GM08714 (cell line): Measurements from ENCODE around the gene C6orf62.
"Not testable (repeated sequence)": the region's sequence is repeated elsewhere in the genome, so short reads cannot be mapped to it uniquely, and the experiment has no call there.

Experiments used
- H3K4me3 ChIP-seq: fragments of 200-500 bp; sonication (Bioruptor generic); 2 replicates; pipeline ENCODE4 v1.5.1; 2014; ENCODE audit warnings: mild to moderate bottlenecking, low read length, inconsistent platforms
- ZNF274 ChIP-seq: IDR thresholded peaks from 2 replicates; pipeline ENCODE4 v1.6.1; 2012; ENCODE audit warnings: mild to moderate bottlenecking, low read depth, low read length

The C6orf62 gene

DNA sequence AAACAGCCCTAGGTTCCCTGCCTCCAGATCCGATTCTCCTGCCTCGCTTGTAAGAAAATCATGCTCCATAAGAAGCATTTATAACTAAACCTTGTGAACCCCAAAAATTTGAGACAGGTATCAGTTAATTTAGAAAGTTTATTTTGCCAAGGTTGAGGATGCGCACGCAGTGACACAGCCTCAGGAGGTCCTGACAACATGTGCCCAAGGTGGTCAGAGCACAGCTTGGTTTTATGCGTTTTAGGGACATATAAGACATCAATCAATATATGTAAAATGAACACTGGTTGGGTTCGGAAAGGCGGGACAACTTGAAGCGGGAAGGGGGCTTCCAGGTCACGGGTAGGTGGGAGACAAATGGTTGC, 50.0 kb downstream of the C6orf62 start:
- no peak overlapping the region for H3K4me3 ChIP-seq
- no peak for TF ChIP-seq ZNF274

DNA sequence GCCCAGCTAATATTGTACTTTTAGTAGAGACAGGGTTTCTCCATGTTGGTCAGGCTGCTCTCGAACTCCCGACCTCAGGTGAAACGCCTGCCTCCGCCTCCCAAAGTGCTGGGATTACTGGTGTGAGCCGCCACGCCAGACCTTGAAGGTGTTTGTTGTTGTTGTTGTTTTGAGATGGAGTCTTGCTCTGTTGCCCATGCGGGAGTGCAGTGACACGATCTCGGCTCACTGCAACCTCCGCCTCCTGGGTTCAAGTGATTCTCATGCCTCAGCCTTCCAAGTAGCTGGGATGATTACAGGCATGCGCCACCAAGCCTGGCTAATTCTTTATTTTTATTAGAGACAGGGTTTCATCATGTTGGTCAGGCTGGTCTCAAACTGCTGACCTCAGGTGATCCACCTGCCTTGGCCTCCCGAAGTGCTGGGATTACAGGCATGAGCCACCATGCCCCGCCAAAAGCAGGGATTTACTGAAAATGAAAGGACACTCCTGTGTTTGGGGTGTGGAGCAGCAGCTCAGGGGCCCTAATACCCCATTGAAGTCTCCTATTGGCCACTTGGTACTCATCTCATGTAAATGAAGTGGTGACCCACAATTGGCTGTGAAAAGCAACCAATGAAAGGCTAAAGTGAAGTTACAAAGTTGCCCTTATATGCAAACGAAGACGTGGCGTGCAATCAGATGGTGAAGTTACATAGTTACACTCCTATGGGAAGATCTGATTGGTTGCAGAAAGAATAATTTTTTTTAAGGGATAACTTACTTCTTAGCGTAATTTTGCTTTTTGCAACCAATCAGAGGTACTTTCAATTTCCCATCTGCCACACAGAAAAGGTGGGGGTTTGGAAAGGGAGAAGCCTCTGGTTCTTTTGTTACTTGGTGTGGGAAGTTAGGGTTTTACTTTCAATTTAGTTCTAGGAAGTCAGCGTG, 50.6 kb downstream of the C6orf62 start:
- H3K4me3 ChIP-seq, result peak overlapping the region; percentile 95; the same call in 1 of the 2 replicates

DNA sequence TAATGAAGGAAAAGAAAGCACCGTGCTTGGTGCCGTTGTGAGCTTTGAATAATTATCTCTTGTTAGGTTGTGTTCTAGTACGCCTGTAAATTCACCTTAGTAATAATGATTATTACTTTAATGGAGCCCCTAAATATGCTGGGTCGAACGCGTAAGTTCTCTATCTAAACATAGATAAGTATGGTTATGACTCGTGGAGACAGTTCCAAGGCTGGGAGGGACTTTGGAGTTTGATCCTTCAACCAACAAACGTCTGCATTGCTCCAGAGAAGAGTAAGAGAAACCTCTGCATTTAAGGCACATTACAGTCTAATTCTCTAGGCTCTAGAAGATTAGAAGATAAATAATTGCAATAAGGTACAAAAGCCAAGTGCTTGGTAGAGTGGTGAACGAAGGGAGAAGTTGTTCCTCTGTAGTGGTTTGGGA, 51.6 kb downstream of the C6orf62 start:
- H3K4me3 ChIP-seq, result peak overlapping the region; percentile 95
- no peak for TF ChIP-seq ZNF274

DNA sequence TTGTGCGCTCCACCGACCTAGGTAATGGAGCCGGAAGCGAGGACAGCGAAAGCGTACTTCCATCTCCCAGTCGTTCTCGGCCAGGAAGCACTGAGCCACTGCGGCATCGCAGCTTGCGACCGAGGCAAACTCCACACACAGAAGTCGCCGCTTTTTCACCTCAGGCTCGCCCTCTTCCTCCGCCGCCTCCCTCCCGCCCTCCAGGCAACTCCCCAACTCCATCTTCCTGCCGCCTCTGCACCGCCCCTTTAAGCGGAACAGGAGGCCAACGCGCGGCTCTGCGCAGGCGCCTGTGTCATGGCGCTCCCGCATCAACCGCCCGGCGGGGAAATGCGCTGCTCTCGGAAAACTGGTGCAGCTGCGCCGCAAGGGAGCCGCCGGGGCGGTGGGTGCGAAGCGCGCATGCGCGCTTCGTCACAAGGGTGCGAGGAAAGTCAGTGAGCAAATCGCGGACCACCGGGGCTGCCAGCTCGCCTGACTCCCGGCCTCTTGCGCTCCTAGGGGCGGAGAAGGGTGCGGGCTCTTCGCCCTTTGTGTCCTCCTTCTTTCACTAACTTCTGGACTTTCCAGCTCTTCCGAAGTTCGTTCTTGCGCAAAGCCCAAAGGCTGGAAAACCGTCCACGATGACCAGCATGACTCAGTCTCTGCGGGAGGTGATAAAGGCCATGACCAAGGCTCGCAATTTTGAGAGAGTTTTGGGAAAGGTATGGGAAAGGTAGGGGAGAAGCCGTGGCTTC, 52.1 kb downstream of the C6orf62 start, which contains the start of the genes ACOT13 and TDP2:
Gene ACOT13 (plus strand): TSS at position 437 of the 737 bp plus-strand sequence. CDS start 187 bp downstream, at position 624.
Gene TDP2 (minus strand): TSS at position 259 of the 737 bp plus-strand sequence. CDS start 37 bp downstream, at position 222.
- H3K4me3 ChIP-seq, result peak within 1 kb of the TSS; percentile 95
- TF ChIP-seq ZNF274, result no peak

DNA sequence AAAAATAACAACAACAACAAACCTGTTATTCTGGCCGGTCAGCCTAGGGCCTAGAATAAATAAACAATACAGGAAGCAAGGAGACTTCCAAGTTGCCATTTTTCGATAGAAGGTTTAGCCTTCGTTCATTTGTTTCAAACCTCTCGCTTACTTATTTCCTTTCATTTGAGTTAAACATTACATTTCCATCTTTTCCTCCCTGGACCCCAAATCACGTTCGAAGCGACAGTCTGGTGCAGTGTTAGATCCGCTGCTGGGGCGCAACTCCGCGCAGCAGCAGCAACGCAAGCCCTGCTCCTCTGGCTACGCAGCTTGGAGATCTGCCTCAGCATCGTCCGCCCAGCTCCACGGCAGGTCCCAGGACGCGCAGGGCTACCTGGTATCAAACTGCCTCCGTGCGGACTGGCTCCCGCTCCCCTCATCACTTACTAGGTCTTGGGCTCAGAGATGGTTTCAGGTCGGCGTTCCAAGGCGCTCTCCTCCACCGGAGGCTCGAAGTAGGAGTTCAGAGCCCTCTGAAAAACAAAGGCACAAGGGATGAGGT, 52.8 kb downstream of the C6orf62 start:
- peak overlapping the region; percentile 95 for H3K4me3 ChIP-seq
- no peak for TF ChIP-seq ZNF274

DNA sequence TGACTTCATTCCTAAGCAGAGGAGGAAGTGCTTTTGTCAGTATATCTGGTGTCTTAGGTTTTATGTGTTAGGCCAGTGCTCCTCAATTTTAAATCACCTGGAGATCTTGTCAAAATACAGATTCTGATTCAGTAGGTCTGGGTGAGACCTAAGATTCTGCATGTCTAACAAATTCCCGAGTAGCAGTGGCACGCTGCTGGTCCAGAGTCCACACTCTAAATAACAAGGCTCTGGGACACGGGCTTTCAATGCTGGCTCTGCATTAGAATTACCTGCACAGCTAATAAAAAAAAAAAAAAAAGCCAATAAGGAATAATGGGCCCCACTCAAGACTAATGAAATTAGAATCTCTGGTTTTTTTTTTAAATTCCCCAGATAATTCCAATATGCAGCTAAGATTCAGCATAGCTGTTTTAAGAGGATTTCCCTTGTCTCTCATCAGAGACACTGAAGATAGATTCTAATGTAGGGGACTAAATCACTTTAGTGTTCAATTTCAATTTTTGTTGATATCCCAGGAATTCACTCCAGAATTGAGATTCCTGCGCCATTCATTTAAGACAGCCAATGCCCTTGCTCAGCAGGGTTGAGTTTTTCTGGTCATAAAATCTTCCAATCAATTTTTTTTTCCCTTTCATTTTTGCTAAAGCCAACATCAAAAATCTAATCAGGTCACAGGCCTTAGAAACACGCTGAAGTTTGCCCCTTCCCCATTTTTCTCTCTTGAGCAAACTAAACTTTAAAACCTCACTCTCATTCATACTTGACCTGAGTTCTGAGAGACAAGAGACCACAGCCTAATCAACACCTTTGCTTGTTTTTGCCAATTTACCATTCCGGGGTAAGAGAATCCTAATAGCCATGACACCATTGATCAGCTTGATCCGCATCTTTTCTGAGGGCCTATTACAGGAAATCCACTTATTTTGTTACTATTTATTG, 54.6 kb downstream of the C6orf62 start:
- no peak overlapping the region for H3K4me3 ChIP-seq
- no peak for TF ChIP-seq ZNF274

DNA sequence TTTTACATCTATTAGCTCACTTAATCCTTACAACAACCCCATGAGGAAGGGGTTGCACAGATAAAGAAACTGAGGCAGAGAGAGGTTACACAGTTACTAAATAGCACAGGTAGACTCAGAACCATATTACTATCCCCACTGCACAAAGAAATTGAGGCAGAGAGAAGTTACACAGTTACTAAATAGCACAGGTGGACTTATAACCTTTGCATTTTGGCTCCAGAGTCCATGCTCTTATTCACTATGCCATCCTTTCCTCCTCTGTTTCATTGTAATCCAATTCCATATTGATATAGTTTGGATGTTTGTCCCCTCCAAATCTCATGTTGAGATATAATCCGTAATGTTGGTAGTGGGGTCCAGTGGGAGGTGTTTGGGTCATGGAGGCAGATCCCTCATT, 55.8 kb downstream of the C6orf62 start:
- H3K4me3 ChIP-seq, result no peak overlapping the region
- TF ChIP-seq ZNF274, result no peak

DNA sequence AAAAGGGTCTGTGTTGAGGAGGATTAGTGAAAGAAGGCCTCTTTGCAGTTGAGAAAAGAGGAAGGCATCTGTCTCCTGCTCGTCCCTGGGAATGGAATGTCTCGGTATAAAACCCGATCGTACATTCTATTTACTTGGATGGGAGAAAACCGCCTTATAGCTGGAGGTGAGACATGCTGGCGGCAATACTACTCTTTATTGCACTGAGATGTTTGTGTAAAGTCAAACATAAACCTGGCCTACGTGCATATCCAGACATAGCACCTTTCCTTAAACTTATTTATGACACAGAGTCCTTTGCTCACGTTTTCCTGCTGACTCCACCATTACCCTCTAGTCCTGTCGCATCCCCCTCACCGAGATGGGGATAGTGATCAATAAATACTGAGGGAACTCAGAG, 56.7 kb downstream of the C6orf62 start:
- H3K4me3 ChIP-seq, result no peak overlapping the region
- TF ChIP-seq ZNF274, result no peak

DNA sequence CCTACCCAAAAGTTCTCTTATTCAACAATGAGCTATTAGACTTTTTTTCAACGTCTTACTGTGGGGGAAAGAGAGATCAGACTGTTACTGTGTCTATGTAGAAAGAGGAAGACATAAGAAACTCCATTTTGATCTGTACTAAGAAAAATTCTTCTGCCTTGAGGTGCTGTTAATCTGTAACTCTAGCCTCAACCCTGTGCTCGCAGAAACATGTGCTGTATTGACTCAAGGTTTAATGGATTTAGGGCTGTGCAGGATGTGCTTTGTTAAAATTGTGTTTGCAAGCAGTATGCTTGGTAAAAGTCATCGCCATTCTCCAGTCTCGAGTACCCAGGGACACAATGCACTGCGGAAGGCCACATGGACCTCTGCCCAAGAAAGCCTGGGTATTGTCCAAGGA, 57.2 kb downstream of the C6orf62 start:
- H3K4me3 ChIP-seq, result not testable (repeated sequence)

DNA sequence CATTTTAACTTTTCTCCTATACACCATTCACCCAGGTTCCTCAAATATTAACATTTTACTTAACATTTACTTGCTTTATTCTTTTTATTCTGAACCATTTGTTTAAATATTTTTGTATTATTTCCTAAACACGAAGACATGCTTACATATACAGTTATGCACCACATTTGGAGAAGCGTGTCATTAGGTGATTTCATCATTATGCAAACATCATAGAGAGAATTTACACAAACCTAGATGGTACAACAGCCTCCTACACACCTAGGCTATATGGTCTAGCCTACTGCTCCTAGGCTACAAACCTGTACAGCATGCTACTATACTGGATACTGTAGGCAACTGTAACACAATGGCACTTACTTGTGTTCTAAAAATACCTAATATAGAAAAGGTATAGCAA, 58.8 kb downstream of the C6orf62 start:
- TF ChIP-seq ZNF274, result no peak
- H3K4me3 ChIP-seq, result no peak overlapping the region

DNA sequence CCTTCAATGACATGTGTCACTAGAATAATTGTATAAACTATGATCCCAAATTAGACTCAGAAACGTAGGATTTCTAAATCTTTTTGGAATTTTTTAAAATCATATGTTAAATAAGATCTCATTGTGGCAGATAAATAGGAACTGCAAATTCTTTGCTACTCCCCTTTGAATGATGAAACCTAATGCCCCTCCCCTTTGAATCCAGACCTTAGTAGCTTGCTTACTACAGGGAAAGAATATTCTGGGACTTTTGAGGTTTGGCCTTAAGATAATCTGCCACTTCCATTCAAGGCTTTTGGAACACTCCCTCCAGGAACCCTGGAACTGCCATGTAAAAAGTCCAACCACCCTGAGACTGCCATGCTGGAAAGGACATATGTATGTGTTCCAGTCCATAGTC, 59.4 kb downstream of the C6orf62 start:
- TF ChIP-seq ZNF274, result no peak

DNA sequence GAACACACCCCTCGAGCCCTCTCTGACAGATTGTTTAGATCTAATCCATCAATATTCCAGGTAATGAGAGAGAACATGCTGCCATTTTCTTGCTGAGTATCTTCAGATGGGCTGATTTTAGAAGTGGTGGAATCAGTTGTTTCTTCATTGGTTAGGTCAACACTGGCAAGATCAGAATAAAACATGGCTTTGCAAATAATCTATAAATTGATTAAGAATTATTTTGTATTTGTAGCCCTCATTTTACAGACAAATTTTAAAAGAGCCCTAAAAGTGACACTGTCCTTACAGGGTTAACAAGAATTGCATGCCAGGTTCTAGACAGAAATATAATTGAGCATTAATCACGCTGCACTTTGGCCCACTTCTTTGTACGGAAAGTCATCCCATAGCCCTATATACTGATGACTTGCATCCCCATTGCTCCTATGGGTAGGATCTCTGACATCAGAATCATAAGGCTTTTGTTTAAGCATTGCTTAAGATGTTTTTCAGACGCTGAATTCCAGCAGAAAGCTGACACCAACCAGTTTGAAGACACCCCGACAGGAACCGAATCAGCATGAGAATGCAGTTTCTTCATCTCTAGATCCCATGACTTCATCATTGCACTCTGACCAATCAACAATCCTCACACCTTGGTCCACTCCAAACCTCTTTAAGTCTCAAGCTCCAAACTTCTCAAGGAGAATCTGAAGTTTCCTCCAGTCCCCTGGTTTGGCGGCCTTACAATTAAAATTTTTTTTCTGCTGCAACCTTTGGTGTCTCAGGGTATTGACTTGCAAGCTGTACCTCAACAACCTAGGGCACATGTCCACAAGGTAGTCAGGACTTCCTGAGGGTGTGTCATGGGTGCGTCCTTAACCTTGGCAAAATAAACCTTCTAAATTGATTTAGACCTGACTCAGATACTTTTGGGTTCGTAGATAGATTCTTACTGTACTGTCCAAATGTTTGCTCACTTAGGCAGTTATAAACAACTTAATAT, 60.1 kb downstream of the C6orf62 start:
- H3K4me3 ChIP-seq, result no peak overlapping the region
- TF ChIP-seq ZNF274, result no peak

More for the DNA sequence above, 59.4 kb downstream of the C6orf62 start:
- H3K4me3 ChIP-seq, result no peak overlapping the region

DNA sequence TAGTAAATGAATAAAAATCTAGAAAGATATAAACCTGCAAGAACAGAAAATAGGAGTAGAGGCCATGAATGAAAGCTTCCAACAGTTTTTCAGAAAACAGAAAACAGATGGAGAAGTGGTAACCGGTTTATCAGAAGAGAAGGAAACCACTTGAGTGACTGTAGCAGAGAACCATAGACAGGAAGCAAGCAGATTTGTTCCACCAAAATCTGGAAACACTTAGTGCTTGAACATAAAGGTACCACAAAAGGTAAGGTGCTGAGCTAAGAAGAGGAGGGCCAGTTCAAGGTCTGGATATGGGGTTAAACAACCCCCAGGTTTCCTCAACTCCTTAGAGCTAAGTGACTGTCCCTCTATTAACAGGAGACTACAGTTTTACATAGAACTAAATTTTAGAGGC, 63.7 kb downstream of the C6orf62 start:
- TF ChIP-seq ZNF274, result no peak
- H3K4me3 ChIP-seq, result no peak overlapping the region
